ENCODE results near the gene NELL1. TPM values are rescaled to one million over a fixed set of nuclear protein-coding genes. Genes with fewer than 3 reads are reported as not detected.

NELL1 gene
- total RNA-seq, 2 donors from 2014 or later = 0.19 TPM; not detected in 1

- no peaks in the 10 kb centered on the region for H3K4me1 ChIP-seq
- intact Hi-C loops (cut with DNase I) = no loop called here
- TF ChIP-seq CTCF (IDR thresholded peaks at IDR 0.05) = no peak
- no peaks in the 10 kb centered on the region for H3K27me3 ChIP-seq
- H3K9me3 ChIP-seq = no peaks in the 10 kb centered on the region
- DNase-seq = no peak
- no peak overlapping the region for H3K9ac ChIP-seq (ENCODE audit: low read depth in 2 of 2, low read length in 2 of 2)
- no peaks in the 10 kb centered on the region for H3K36me3 ChIP-seq
- H3K27ac ChIP-seq = no peak overlapping the region
- H3K4me3 ChIP-seq = no peak overlapping the region
Measured at GRCh38 chr11:21427726-21428125, 758.3 kb downstream of the NELL1 start.

- Histone ChIP-seq H3K27ac (no peak overlapping the region), H3K36me3 (no peaks in the 10 kb centered on the region), H3K4me3 (no peak overlapping the region), H3K27me3 (no peaks in the 10 kb centered on the region), H3K9ac (ENCODE audit: low read depth in 2 of 2, low read length in 2 of 2) (no peak overlapping the region), H3K9me3 (no peaks in the 10 kb centered on the region), H3K4me1 (no peaks in the 10 kb centered on the region)
- intact Hi-C loops (cut with DNase I) = no loop called here
- no peak for TF ChIP-seq CTCF (IDR thresholded peaks at IDR 0.05)
- DNase-seq = no peak
Measured at GRCh38 chr11:21428796-21429195, 759.4 kb downstream of the NELL1 start.

- Histone ChIP-seq H3K36me3 (no peaks in the 10 kb centered on the region), H3K4me1 (no peaks in the 10 kb centered on the region), H3K4me3 (no peak overlapping the region), H3K27ac (no peak overlapping the region), H3K9me3 (no peaks in the 10 kb centered on the region), H3K27me3 (no peaks in the 10 kb centered on the region), H3K9ac (ENCODE audit: low read depth in 2 of 2, low read length in 2 of 2) (no peak overlapping the region)
- intact Hi-C loops (cut with DNase I) = no loop called here
- DNase-seq = no peak
- TF ChIP-seq CTCF (IDR thresholded peaks at IDR 0.05) = no peak
Measured at GRCh38 chr11:21429401-21429800, 760.0 kb downstream of the NELL1 start.

- intact Hi-C loops (cut with DNase I) = no loop called here
- Histone ChIP-seq H3K4me1 (no peaks in the 10 kb centered on the region), H3K9me3 (no peaks in the 10 kb centered on the region), H3K4me3 (no peak overlapping the region), H3K27ac (no peak overlapping the region), H3K27me3 (no peaks in the 10 kb centered on the region), H3K36me3 (no peaks in the 10 kb centered on the region), H3K9ac (ENCODE audit: low read depth in 2 of 2, low read length in 2 of 2) (no peak overlapping the region)
- DNase-seq = no peak
- no peak for TF ChIP-seq CTCF (IDR thresholded peaks at IDR 0.05)
Measured at GRCh38 chr11:21430537-21430936, 761.2 kb downstream of the NELL1 start.

- H3K9me3 ChIP-seq = no peaks in the 10 kb centered on the region
- no peak for DNase-seq
- no peak overlapping the region for H3K27ac ChIP-seq
- intact Hi-C loops (cut with DNase I) = no loop called here
- no peaks in the 10 kb centered on the region for H3K4me1 ChIP-seq
- no peaks in the 10 kb centered on the region for H3K27me3 ChIP-seq
- no peaks in the 10 kb centered on the region for H3K36me3 ChIP-seq
- no peak overlapping the region for H3K4me3 ChIP-seq
- no peak overlapping the region for H3K9ac ChIP-seq (ENCODE audit: low read depth in 2 of 2, low read length in 2 of 2)
- no peak for TF ChIP-seq CTCF (IDR thresholded peaks at IDR 0.05)
Measured at GRCh38 chr11:21446939-21447590, 777.7 kb downstream of the NELL1 start.

Data from colonic mucosa (tissue), 4 donors.